IPS-15b (cell line): ENCODE data around the gene SRCIN1.
A peak's percentile ranks its signal among the peaks of the same experiment; 100 is the strongest.

Experiments used
- H3K27me3 ChIP-seq: one replicate; pipeline ENCODE4 v1.6.1; 2013; ENCODE audit warnings: low read length; ENCODE audit not compliant: control insufficient read depth, insufficient read depth
- H3K36me3 ChIP-seq: one replicate; pipeline ENCODE4 v1.6.1; 2013; ENCODE audit warnings: low read length; ENCODE audit not compliant: control insufficient read depth, insufficient read depth
- H3K4me1 ChIP-seq: one replicate; pipeline ENCODE4 v1.6.1; 2013; ENCODE audit warnings: mild to moderate bottlenecking, low read length; ENCODE audit not compliant: control insufficient read depth, insufficient read depth
- H3K4me3 ChIP-seq: one replicate; pipeline ENCODE4 v1.5.1; 2013; ENCODE audit warnings: low read depth, low read length
- H3K9ac ChIP-seq: one replicate; pipeline ENCODE4 v1.6.1; 2013; ENCODE audit warnings: low read depth, mild to moderate bottlenecking, low read length
- H3K9me3 ChIP-seq: one replicate; pipeline ENCODE4 v1.6.1; 2013; ENCODE audit warnings: mild to moderate bottlenecking, low read length; ENCODE audit not compliant: control insufficient read depth, insufficient read depth

Gene SRCIN1

DNA sequence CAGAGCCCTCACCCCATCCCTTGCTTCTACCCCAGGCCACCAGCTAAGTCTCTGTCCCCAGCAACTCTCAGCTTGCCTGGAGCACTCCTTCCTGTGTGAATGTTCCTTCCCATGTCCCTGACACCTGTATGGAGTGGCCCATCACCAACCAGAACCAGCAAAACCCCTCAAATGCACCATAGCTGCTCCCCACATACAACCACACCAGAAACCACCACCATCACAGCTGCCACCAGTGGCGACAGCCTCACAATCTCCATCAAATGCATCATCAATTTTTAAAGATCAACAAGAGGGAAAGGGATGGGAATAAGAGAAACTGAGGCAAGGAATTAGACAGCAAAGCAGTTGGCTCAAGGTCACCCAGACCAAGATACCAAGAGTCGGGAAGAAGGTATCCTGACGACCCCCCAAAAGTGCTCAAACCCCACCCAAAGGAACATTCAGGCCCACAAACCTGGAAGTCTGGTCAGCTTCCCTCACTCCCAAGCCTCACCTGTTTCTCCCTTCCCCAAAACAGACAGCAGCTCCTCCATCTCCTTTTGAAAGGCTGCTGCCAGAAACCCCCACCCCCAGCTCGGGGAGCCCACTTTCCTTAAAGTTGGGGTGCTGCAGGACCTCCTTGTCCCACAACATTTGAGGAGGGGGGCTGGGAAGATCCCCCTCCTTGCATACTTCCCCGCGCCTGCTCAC is 1.8 kb downstream of the SRCIN1 start:
- Histone ChIP-seq H3K4me1 (peaks cover 47% of the 10 kb centered on the region), H3K9me3 (no peaks in the 10 kb centered on the region), H3K9ac (no peak overlapping the region), H3K4me3 (peak overlapping the region; percentile 39), H3K27me3 (peaks cover 64% of the 10 kb centered on the region), H3K36me3 (no peaks in the 10 kb centered on the region)

DNA sequence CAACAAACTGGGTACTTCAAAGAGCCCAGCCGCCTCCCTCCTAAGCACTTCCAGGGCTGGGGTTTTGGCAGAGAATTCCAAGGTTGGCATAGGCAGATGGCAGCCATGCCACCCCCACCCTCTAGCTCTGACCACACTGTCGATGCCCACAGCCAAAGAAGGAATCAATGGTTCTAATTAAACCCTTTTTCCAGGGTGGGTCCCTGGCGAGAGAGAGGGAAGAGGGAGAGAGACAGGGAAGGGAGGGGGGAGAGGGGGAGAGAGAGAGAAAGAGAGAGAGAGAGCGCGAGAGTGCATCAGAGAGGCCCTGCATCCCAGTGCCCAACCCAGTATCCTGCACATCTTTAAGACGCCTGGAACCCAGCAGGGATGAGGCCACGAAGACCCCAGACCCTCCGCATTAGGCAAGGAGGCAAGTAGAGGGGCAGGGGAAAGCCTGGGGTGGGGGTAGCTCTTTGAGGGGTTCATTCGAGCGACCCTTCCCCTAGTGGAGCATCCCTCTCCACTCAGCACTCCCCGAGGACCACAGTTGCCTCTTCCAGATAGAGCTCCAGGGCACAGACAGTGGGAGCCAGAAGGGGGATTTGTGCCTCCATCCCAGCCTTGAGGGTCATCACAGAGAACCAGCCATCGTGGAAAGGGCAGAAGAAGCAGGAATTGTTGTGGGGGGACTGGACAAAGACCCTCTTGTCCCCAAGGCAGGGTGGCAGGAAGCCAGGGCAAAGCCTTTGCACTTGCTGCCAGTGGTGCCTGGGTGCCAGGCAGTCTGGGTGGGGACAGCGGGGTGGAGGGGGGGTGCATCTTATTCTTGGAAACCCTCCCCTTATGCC is 2.6 kb downstream of the SRCIN1 start:
- no peaks in the 10 kb centered on the region for H3K9me3 ChIP-seq
- peaks cover 62% of the 10 kb centered on the region for H3K27me3 ChIP-seq
- H3K9ac ChIP-seq: no peak overlapping the region
- peak overlapping the region; percentile 39 for H3K4me3 ChIP-seq
- H3K4me1 ChIP-seq: peaks cover 42% of the 10 kb centered on the region
- no peaks in the 10 kb centered on the region for H3K36me3 ChIP-seq

DNA sequence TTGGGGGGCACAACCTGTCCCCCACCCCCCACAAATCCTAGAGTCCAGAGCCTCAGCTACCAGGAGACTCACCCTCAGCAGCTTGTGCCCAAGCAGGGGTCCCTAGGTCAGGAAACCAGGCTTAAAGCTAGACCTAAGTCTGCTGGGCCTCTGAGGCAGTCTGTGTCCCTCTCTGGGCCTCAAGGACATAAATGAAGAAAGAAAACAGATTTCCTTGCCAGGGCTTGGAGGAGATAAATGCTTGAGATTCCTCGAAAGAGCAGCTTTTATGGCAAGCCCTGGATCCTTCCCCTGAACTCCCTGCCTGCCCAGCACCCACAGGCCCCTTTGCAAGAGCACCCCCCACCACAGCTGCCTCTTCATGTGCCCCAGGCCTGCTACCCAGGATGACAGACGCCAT is 3.3 kb downstream of the SRCIN1 start:
- Histone ChIP-seq H3K9me3 (no peaks in the 10 kb centered on the region), H3K27me3 (peaks cover 60% of the 10 kb centered on the region), H3K4me3 (peak overlapping the region; percentile 54), H3K9ac (no peak overlapping the region), H3K36me3 (no peaks in the 10 kb centered on the region), H3K4me1 (peaks cover 35% of the 10 kb centered on the region)

DNA sequence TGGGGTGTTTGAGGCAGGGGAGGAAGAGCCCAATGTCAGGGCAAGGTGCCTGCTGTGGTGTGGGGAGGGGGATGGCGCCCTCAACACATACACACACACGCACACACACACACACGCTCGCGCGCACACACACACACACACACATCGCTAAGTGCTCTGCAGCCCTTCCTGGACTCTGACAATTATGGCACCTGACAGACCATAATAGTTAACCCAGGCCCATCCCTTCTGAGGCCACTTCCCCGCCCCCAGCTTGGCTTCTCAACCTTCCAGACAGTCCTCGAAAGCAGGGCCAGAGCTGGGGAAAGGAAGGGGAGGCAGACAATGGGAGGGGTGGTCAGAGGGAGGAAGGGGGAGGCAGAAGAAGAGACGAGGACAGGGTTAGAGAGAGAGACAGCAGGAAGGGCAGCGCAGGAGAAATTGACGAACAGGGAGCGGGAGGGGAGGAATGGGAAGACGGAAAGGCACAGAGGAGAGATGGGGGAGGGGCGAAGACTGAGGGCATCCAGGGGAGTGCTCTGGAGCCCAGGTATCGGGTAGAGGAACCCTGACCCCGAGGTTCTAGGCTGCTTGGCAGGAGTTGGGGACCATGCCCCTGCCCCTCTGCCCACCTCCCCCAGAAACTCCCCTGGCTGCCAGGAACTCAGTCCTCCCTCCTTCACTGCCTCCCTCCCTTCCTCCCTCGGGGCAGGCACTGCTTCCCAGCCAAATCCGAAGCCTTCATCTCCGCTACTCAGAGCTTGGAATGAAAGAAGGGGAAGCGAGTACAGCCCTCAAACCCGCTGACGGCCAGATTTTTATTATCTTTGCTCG is 4.0 kb downstream of the SRCIN1 start:
- H3K4me1 ChIP-seq: peaks cover 30% of the 10 kb centered on the region
- peaks cover 60% of the 10 kb centered on the region for H3K27me3 ChIP-seq
- H3K9me3 ChIP-seq: no peaks in the 10 kb centered on the region
- no peaks in the 10 kb centered on the region for H3K36me3 ChIP-seq
- no peak overlapping the region for H3K9ac ChIP-seq
- peak overlapping the region; percentile 54 for H3K4me3 ChIP-seq

DNA sequence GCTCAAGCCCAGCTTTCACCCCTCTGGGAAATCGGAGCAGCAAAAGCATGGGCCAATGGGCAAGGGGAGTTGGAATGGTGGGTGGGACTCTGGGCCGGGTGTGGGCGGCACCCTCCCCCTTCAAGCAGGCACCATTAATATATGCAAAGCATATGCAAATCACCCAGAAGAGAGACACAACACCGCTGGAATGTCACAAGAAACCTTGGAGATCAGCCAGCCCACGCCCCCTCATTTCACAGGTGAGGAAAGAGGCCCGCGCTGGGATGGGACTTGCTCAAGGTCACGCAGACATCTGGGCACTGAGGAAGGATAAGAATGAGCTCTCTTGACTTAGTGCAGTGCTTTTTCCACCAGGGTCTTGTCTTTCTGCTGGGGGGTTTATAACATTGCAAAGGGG is 4.8 kb downstream of the SRCIN1 start:
- Histone ChIP-seq H3K9me3 (no peaks in the 10 kb centered on the region), H3K36me3 (no peaks in the 10 kb centered on the region), H3K9ac (no peak overlapping the region), H3K4me3 (peak overlapping the region; percentile 54), H3K4me1 (peaks cover 29% of the 10 kb centered on the region), H3K27me3 (peaks cover 65% of the 10 kb centered on the region)

- peaks cover 65% of the 10 kb centered on the region for H3K27me3 ChIP-seq
- H3K4me1 ChIP-seq: peaks cover 29% of the 10 kb centered on the region
Measured at GRCh38 chr17:38600416-38600815, 5.3 kb downstream of the SRCIN1 start.

DNA sequence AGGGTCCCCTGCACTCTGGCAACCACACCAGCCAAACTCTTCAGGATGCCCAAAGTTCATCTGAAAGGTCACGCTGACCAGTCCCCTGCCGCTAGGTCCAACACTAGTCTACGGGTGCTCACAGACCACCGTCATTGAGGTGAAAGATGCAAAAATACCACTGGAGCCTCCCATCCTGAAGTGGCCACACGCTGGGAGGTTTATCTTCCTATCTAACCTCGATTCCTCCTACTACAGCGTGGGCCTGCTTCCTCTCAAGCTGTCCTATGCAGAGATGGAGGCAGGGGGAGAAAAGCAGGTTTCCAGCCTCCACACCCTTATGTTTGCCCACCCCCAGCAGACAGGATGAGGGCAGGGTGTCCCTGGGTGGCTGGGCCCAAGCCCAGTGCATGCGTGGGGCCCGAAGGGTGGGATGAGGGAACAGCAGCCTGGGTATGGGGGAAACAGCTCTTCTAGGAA is 6.3 kb downstream of the SRCIN1 start:
- Histone ChIP-seq H3K9ac (no peak overlapping the region), H3K9me3 (no peaks in the 10 kb centered on the region), H3K4me3 (no peak overlapping the region), H3K27me3 (peaks cover 63% of the 10 kb centered on the region), H3K4me1 (peaks cover 29% of the 10 kb centered on the region), H3K36me3 (no peaks in the 10 kb centered on the region)

More at GRCh38 chr17:38600416-38600815, 5.3 kb downstream of the SRCIN1 start:
- Histone ChIP-seq H3K36me3 (no peaks in the 10 kb centered on the region), H3K4me3 (no peak overlapping the region), H3K9ac (no peak overlapping the region), H3K9me3 (no peaks in the 10 kb centered on the region)

DNA sequence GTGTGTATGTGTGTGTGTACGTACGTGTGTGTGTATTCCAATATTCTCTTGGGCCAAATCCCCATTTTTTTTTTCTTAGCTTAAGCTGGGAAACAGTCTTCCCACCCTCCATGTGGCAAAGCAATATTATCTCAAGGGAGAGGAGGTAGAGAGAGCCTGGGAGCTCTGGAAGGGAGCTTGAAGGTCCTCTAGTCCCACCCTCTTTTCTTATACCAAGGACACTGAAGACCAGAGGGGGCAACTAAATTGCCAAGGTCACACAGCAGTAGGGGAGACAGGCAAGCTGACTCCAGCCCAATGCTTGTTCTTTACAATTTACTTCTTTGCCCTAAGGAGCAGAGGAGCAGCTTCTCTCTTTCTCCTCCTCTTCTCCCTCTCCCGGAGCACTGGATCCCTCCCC is 6.8 kb downstream of the SRCIN1 start:
- peaks cover 59% of the 10 kb centered on the region for H3K27me3 ChIP-seq
- H3K4me1 ChIP-seq: peaks cover 29% of the 10 kb centered on the region
- H3K9ac ChIP-seq: no peak overlapping the region
- no peaks in the 10 kb centered on the region for H3K9me3 ChIP-seq
- no peaks in the 10 kb centered on the region for H3K36me3 ChIP-seq
- H3K4me3 ChIP-seq: no peak overlapping the region

GRCh38 chr17:38598536-38598935 is 7.2 kb downstream of the SRCIN1 start:
- Histone ChIP-seq H3K4me1 (peaks cover 29% of the 10 kb centered on the region), H3K4me3 (no peak overlapping the region), H3K9ac (no peak overlapping the region), H3K9me3 (no peaks in the 10 kb centered on the region), H3K27me3 (peaks cover 57% of the 10 kb centered on the region), H3K36me3 (no peaks in the 10 kb centered on the region)

DNA sequence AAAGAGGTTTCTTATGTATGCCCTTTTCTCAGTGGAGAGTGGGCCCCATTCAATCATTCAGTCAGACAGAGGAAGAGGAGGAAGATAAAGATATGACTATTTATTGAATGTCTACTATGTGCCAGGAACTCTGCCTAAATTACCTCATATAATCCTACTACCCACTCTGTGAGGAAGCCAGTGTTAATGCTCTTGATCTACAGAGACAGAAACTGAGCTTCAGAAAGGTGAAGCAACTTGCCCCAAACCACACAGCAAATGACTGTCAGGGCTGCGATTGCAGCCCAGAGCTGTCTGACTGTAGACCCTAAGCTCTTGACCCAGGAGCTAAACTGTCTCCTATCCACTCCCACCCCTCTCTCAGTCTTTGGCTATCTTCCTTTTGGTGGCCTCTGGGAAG is 8.4 kb downstream of the SRCIN1 start:
- no peak overlapping the region for H3K9ac ChIP-seq
- H3K36me3 ChIP-seq: no peaks in the 10 kb centered on the region
- peaks cover 25% of the 10 kb centered on the region for H3K4me1 ChIP-seq
- H3K4me3 ChIP-seq: no peak overlapping the region
- no peaks in the 10 kb centered on the region for H3K9me3 ChIP-seq
- H3K27me3 ChIP-seq: peaks cover 46% of the 10 kb centered on the region

DNA sequence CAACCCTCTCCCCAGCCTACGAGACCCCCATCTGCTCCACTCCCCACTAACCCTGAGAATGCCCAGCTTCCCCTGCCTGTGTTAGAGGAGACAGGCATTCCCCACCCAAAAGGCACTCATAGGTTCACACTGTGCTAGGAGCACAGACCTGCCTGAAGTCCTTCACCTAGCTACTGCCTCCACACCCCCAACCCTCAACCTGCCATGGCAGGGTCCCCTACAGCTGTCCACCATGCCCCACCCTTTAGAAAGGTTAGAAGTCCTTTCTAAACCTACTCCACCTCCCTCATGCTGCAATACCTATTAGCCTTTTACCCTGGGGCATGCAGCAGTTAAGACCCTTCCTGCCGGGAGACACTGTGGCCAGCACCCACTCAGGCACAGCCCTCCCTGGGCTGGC is 9.1 kb downstream of the SRCIN1 start:
- Histone ChIP-seq H3K27me3 (peaks cover 38% of the 10 kb centered on the region), H3K36me3 (no peaks in the 10 kb centered on the region), H3K9me3 (no peaks in the 10 kb centered on the region), H3K9ac (no peak overlapping the region), H3K4me1 (peaks cover 22% of the 10 kb centered on the region), H3K4me3 (no peak overlapping the region)
